ENCODE data around the gene BLNK.

- TF ChIP-seq POLR2A (IDR thresholded peaks at IDR 0.05; ENCODE audit: low read depth, low read length) (no peak), PAX5 (IDR thresholded peaks at IDR 0.05; ENCODE audit: insufficient read depth, low read length, severe bottlenecking) (no peak), POLR2AphosphoS5 (IDR thresholded peaks at IDR 0.05; ENCODE audit: low read depth, low read length) (no peak), POU2F2 (IDR thresholded peaks at IDR 0.05; ENCODE audit: low read depth, low read length) (no peak), SPI1 (IDR thresholded peaks at IDR 0.05; ENCODE audit: low read depth, low read length) (no peak)
Observed at GRCh38 chr10:96266118-96266770, 5.1 kb downstream of the BLNK start.

Data from GM12891 (cell line).